NCI-H1105 (cell line): ENCODE measurements around the gene ADAM22.

Experiments used
- DNase-seq: peaks from one replicate; lab custom pipeline; 2025; lab: John Stamatoyannopoulos, UW

ADAM22 gene

GRCh38 chr7:87960239-87960638, 26.2 kb downstream of the ADAM22 start:
- no peak for DNase-seq

GRCh38 chr7:87961754-87962153, 27.7 kb downstream of the ADAM22 start:
- no peak for DNase-seq

GRCh38 chr7:87966271-87966670, 32.2 kb downstream of the ADAM22 start:
- DNase-seq, result no peak

- DNase-seq, result no peak
These were observed 34.0 kb downstream of the ADAM22 start for GRCh38 chr7:87968021-87968420.

GRCh38 chr7:87982116-87982515, 48.1 kb downstream of the ADAM22 start:
- no peak for DNase-seq

GRCh38 chr7:87984088-87984487, 50.0 kb downstream of the ADAM22 start:
- no peak for DNase-seq

GRCh38 chr7:87993269-87993668, 59.2 kb downstream of the ADAM22 start:
- DNase-seq, result no peak

- DNase-seq, result no peak
These were observed 65.2 kb downstream of the ADAM22 start for GRCh38 chr7:87999261-87999660.

- no peak for DNase-seq
These were observed 67.9 kb downstream of the ADAM22 start for GRCh38 chr7:88001744-88002530.

- DNase-seq, result no peak
These were observed 68.6 kb downstream of the ADAM22 start for GRCh38 chr7:88002617-88003016.

- DNase-seq, result no peak
These were observed 69.5 kb downstream of the ADAM22 start for GRCh38 chr7:88003581-88003980.

GRCh38 chr7:88005191-88005590, 71.1 kb downstream of the ADAM22 start:
- no peak for DNase-seq

- DNase-seq, result no peak
These were observed 75.6 kb downstream of the ADAM22 start for GRCh38 chr7:88009651-88010050.

GRCh38 chr7:88012086-88012485, 78.0 kb downstream of the ADAM22 start:
- DNase-seq, result no peak

GRCh38 chr7:88013981-88014380, 79.9 kb downstream of the ADAM22 start:
- no peak for DNase-seq

- DNase-seq, result no peak
These were observed 80.5 kb downstream of the ADAM22 start for GRCh38 chr7:88014581-88014980.

GRCh38 chr7:88015309-88015708, 81.3 kb downstream of the ADAM22 start:
- no peak for DNase-seq

- DNase-seq, result no peak
These were observed 84.5 kb downstream of the ADAM22 start for GRCh38 chr7:88018501-88018900.

- no peak for DNase-seq
These were observed 87.1 kb downstream of the ADAM22 start for GRCh38 chr7:88020953-88021665.

- no peak for DNase-seq
These were observed 93.7 kb downstream of the ADAM22 start for GRCh38 chr7:88027724-88028123.

GRCh38 chr7:88034083-88034695, 100.1 kb downstream of the ADAM22 start:
- no peak for DNase-seq

- no peak for DNase-seq
These were observed 103.0 kb downstream of the ADAM22 start for GRCh38 chr7:88037050-88037449.

GRCh38 chr7:88040694-88041093, 106.6 kb downstream of the ADAM22 start:
- DNase-seq, result no peak
